GM20000 (cell line): ENCODE measurements around the gene MRPS25.

Experiments used
- DNase-seq: peaks from one replicate; pipeline ENCODE4 v3.0.0; 2012; ENCODE audit warnings: low spot score
- CTCF ChIP-seq: IDR thresholded peaks from 2 replicates; pipeline ENCODE4 v1.5.1; 2012; ENCODE audit warnings: mild to moderate bottlenecking, control low read depth; ENCODE audit errors: extremely low read depth, missing control alignments

The MRPS25 gene

GRCh38 chr3:15043408-15044171 is 21.5 kb downstream of the MRPS25 start:
- no peak for DNase-seq
- no peak for TF ChIP-seq CTCF

- no peak for TF ChIP-seq CTCF
- no peak for DNase-seq
Observed at GRCh38 chr3:15042936-15043335, 22.2 kb downstream of the MRPS25 start.

GRCh38 chr3:15041950-15042349 is 23.2 kb downstream of the MRPS25 start:
- no peak for DNase-seq
- no peak for TF ChIP-seq CTCF

GRCh38 chr3:15040844-15041243 is 24.3 kb downstream of the MRPS25 start:
- DNase-seq: no peak
- TF ChIP-seq CTCF: no peak

- no peak for TF ChIP-seq CTCF
Observed at GRCh38 chr3:15038306-15038705, 26.8 kb downstream of the MRPS25 start.

GRCh38 chr3:15033103-15033502 is 32.0 kb downstream of the MRPS25 start:
- no peak for DNase-seq
- no peak for TF ChIP-seq CTCF

More at GRCh38 chr3:15038306-15038705, 26.8 kb downstream of the MRPS25 start:
- DNase-seq: no peak

- DNase-seq: no peak
Observed at GRCh38 chr3:15032650-15033049, 32.5 kb downstream of the MRPS25 start.

More at GRCh38 chr3:15032650-15033049, 32.5 kb downstream of the MRPS25 start:
- no peak for TF ChIP-seq CTCF
